Osteocyte (in vitro differentiated cells): ENCODE measurements around the gene ATN1. TPM values are rescaled to one million over a fixed set of nuclear protein-coding genes. Genes with fewer than 3 reads are reported as not detected.

Experiments
- DNase-seq: peaks from one replicate; pipeline ENCODE4 v3.0.0; 2021; ENCODE audit warnings: mixed read lengths; ENCODE audit not compliant: unreplicated experiment; ENCODE audit errors: extremely low spot score
- H3K27ac Mint-ChIP-seq: one replicate; pipeline ENCODE4 v1.8.0; 2021; ENCODE audit warnings: mild to moderate bottlenecking, mixed read lengths; ENCODE audit not compliant: unreplicated experiment
- H3K27me3 Mint-ChIP-seq: one replicate; pipeline ENCODE4 v1.8.0; 2021; ENCODE audit warnings: mixed read lengths; ENCODE audit not compliant: unreplicated experiment
- H3K36me3 Mint-ChIP-seq: one replicate; pipeline ENCODE4 v1.8.0; 2021; ENCODE audit warnings: mixed read lengths; ENCODE audit not compliant: unreplicated experiment
- H3K4me1 Mint-ChIP-seq: one replicate; pipeline ENCODE4 v1.8.0; 2021; ENCODE audit warnings: mixed read lengths; ENCODE audit not compliant: unreplicated experiment
- H3K4me3 Mint-ChIP-seq: one replicate; pipeline ENCODE4 v1.8.0; 2021; ENCODE audit warnings: mild to moderate bottlenecking, moderate library complexity, mixed read lengths; ENCODE audit not compliant: unreplicated experiment
- H3K9me3 Mint-ChIP-seq: one replicate; pipeline ENCODE4 v1.8.0; 2021; ENCODE audit warnings: mixed read lengths; ENCODE audit not compliant: unreplicated experiment
- total RNA-seq: library from RNA; stranded (reverse); gene quantifications from 2 replicates; pipeline ENCODE4 v1.2.1, GENCODE V29; 2021
- TF ChIP-seq, protein P1 (sequence below): fragments of 200-600 bp; sonication (generic); IDR thresholded peaks from 2 replicates; pipeline ENCODE4 v1.5.0; 2021; ENCODE audit warnings: antibody characterized with exemption, mild to moderate bottlenecking, moderate library complexity

Gene ATN1
- total RNA-seq, 1 donor from 2014 or later = 123 TPM

DNA sequence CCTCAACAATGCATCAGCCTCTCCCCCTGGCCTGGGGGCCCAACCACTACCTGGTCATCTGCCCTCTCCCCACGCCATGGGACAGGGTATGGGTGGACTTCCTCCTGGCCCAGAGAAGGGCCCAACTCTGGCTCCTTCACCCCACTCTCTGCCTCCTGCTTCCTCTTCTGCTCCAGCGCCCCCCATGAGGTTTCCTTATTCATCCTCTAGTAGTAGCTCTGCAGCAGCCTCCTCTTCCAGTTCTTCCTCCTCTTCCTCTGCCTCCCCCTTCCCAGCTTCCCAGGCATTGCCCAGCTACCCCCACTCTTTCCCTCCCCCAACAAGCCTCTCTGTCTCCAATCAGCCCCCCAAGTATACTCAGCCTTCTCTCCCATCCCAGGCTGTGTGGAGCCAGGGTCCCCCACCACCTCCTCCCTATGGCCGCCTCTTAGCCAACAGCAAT, 8.5 kb downstream of the ATN1 start:
- H3K4me3 Mint-ChIP-seq = peak overlapping the region; percentile 78
- H3K27ac Mint-ChIP-seq = peak overlapping the region; percentile 82
- DNase-seq = no peak
- no peaks in the 10 kb centered on the region for H3K27me3 Mint-ChIP-seq
- no peaks in the 10 kb centered on the region for H3K9me3 Mint-ChIP-seq
- H3K4me1 Mint-ChIP-seq = peaks cover 45% of the 10 kb centered on the region
- H3K36me3 Mint-ChIP-seq = peaks cover 32% of the 10 kb centered on the region
- TF ChIP-seq, protein P1, sequence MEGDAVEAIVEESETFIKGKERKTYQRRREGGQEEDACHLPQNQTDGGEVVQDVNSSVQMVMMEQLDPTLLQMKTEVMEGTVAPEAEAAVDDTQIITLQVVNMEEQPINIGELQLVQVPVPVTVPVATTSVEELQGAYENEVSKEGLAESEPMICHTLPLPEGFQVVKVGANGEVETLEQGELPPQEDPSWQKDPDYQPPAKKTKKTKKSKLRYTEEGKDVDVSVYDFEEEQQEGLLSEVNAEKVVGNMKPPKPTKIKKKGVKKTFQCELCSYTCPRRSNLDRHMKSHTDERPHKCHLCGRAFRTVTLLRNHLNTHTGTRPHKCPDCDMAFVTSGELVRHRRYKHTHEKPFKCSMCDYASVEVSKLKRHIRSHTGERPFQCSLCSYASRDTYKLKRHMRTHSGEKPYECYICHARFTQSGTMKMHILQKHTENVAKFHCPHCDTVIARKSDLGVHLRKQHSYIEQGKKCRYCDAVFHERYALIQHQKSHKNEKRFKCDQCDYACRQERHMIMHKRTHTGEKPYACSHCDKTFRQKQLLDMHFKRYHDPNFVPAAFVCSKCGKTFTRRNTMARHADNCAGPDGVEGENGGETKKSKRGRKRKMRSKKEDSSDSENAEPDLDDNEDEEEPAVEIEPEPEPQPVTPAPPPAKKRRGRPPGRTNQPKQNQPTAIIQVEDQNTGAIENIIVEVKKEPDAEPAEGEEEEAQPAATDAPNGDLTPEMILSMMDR = no peak

DNA sequence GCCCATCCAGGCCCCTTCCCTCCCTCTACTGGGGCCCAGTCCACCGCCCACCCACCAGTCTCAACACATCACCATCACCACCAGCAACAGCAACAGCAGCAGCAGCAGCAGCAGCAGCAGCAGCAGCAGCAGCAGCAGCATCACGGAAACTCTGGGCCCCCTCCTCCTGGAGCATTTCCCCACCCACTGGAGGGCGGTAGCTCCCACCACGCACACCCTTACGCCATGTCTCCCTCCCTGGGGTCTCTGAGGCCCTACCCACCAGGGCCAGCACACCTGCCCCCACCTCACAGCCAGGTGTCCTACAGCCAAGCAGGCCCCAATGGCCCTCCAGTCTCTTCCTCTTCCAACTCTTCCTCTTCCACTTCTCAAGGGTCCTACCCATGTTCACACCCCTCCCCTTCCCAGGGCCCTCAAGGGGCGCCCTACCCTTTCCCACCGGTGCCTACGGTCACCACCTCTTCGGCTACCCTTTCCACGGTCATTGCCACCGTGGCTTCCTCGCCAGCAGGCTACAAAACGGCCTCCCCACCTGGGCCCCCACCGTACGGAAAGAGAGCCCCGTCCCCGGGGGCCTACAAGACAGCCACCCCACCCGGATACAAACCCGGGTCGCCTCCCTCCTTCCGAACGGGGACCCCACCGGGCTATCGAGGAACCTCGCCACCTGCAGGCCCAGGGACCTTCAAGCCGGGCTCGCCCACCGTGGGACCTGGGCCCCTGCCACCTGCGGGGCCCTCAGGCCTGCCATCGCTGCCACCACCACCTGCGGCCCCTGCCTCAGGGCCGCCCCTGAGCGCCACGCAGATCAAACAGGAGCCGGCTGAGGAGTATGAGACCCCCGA, 9.1 kb downstream of the ATN1 start:
- Mint-ChIP-seq H3K4me3 (peak overlapping the region; percentile 78), H3K9me3 (no peaks in the 10 kb centered on the region), H3K4me1 (peaks cover 46% of the 10 kb centered on the region), H3K27ac (peak overlapping the region; percentile 82), H3K27me3 (no peaks in the 10 kb centered on the region), H3K36me3 (peaks cover 32% of the 10 kb centered on the region)
- no peak for DNase-seq
- TF ChIP-seq, protein P1 = no peak

DNA sequence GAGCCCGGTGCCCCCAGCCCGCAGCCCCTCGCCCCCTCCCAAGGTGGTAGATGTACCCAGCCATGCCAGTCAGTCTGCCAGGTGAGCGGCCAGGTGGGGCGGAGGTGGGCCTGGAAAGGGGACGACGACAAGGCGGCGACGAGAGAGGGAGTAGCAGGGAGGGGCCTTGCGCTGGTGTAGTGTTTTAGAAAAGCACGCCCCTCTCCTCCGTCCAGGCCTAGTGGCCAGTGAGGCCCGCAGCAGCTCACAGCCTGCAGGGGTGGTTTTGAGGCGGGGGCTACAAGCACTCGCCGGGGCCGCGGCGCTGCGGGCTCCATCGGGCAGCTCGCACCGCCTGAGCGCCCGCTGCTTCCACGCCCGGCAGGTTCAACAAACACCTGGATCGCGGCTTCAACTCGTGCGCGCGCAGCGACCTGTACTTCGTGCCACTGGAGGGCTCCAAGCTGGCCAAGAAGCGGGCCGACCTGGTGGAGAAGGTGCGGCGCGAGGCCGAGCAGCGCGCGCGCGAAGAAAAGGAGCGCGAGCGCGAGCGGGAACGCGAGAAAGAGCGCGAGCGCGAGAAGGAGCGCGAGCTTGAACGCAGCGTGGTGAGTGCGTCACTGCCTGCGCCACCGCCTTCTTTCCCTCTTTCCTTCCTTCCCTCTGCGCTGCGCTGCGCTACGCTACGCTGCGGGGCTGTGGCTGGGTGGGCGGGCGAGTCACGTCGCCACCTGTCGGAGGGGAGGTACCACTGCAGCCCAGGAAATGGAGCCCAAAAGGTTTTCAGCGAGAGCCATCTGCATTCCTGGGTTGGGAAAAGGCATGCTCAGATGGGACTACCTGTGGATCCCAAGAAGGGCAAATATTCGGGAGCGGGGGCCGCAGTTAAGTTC, 10.0 kb downstream of the ATN1 start:
- no peaks in the 10 kb centered on the region for H3K27me3 Mint-ChIP-seq
- peaks cover 45% of the 10 kb centered on the region for H3K4me1 Mint-ChIP-seq
- no peaks in the 10 kb centered on the region for H3K9me3 Mint-ChIP-seq
- H3K36me3 Mint-ChIP-seq = peaks cover 32% of the 10 kb centered on the region
- H3K27ac Mint-ChIP-seq = peak overlapping the region; percentile 82
- DNase-seq = peak; percentile 97
- TF ChIP-seq, protein P1 = peak; percentile 93
- H3K4me3 Mint-ChIP-seq = peak overlapping the region; percentile 78

DNA sequence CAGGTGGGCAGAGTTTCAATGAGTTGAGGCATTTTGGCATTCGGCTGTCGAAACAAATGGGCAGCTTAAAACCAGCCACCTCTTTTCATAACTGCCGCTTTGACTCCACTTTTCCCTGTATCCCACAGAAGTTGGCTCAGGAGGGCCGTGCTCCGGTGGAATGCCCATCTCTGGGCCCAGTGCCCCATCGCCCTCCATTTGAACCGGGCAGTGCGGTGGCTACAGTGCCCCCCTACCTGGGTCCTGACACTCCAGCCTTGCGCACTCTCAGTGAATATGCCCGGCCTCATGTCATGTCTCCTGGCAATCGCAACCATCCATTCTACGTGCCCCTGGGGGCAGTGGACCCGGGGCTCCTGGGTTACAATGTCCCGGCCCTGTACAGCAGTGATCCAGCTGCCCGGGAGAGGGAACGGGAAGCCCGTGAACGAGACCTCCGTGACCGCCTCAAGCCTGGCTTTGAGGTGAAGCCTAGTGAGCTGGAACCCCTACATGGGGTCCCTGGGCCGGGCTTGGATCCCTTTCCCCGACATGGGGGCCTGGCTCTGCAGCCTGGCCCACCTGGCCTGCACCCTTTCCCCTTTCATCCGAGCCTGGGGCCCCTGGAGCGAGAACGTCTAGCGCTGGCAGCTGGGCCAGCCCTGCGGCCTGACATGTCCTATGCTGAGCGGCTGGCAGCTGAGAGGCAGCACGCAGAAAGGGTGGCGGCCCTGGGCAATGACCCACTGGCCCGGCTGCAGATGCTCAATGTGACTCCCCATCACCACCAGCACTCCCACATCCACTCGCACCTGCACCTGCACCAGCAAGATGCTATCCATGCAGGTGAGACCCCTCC, 10.8 kb downstream of the ATN1 start:
- TF ChIP-seq, protein P1 = no peak
- peaks cover 48% of the 10 kb centered on the region for H3K4me1 Mint-ChIP-seq
- peak overlapping the region; percentile 82 for H3K27ac Mint-ChIP-seq
- no peak for DNase-seq
- H3K4me3 Mint-ChIP-seq = peak overlapping the region; percentile 78
- peaks cover 30% of the 10 kb centered on the region for H3K36me3 Mint-ChIP-seq
- no peaks in the 10 kb centered on the region for H3K9me3 Mint-ChIP-seq
- no peaks in the 10 kb centered on the region for H3K27me3 Mint-ChIP-seq
